Fibroblast of lung (primary cell): ENCODE data around the gene INO80E. TPM values are rescaled to one million over a fixed set of nuclear protein-coding genes. Genes with fewer than 3 reads are reported as not detected.

Experiments used
- DNase-seq, 2 donors: peaks; one replicate each; pipeline versions ENCODE4 v3.0.0 to v3.0.0-alpha.2; 2010; ENCODE audit warnings: low read depth in 2 of 2
- H2AFZ ChIP-seq: 2 replicates; pipeline ENCODE4 v1.5.1; 2012; ENCODE audit warnings: low read length, control low read depth, inconsistent platforms
- H3K27ac ChIP-seq: 2 replicates; pipeline ENCODE4 v1.5.1; 2011; ENCODE audit warnings: low read length, control low read depth; ENCODE audit not compliant: insufficient read depth
- H3K27me3 ChIP-seq: 2 replicates; pipeline ENCODE4 v1.5.1; 2011; ENCODE audit warnings: mild to moderate bottlenecking, low read length; ENCODE audit not compliant: control insufficient read depth, insufficient read depth
- H3K36me3 ChIP-seq: 2 replicates; pipeline ENCODE4 v1.5.1; 2011; ENCODE audit warnings: low read length; ENCODE audit not compliant: control insufficient read depth, insufficient read depth
- H3K4me1 ChIP-seq: 2 replicates; pipeline ENCODE4 v1.5.1; 2011; ENCODE audit warnings: low read length; ENCODE audit not compliant: control insufficient read depth, insufficient read depth; ENCODE audit errors: extremely low read depth
- H3K4me2 ChIP-seq: 2 replicates; pipeline ENCODE4 v1.5.1; 2011; ENCODE audit warnings: low read length, control low read depth; ENCODE audit not compliant: insufficient read depth; ENCODE audit errors: extremely low read depth
- H3K4me3 ChIP-seq, 4 experiments: fragments of 200-600 bp in 1 of 4; sonication (generic) in 1 of 4; replicated peaks in 1 of 4; 2 replicates each; pipeline ENCODE4 v1.5.1; 2011 to 2016; ENCODE audit warnings: low read length in 4 of 4, low read depth in 3 of 4, mild to moderate bottlenecking in 3 of 4, control low read depth in 2 of 4, inconsistent platforms in 1 of 4, mixed read lengths in 1 of 4; ENCODE audit not compliant: insufficient read depth in 1 of 4; ENCODE audit errors: control extremely low read depth in 1 of 4
- H3K79me2 ChIP-seq: 2 replicates; pipeline ENCODE4 v1.5.1; 2012; ENCODE audit warnings: mild to moderate bottlenecking, low read length, inconsistent platforms; ENCODE audit not compliant: control insufficient read depth, insufficient read depth
- H3K9ac ChIP-seq: 2 replicates; pipeline ENCODE4 v1.5.1; 2011; ENCODE audit warnings: mild to moderate bottlenecking, low read length, control low read depth; ENCODE audit not compliant: insufficient read depth
- H3K9me3 ChIP-seq: 2 replicates; pipeline ENCODE4 v1.5.1; 2012; ENCODE audit warnings: low read depth, low read length; ENCODE audit not compliant: control insufficient read depth, insufficient read depth
- H4K20me1 ChIP-seq: 2 replicates; pipeline ENCODE4 v1.5.1; 2011; ENCODE audit warnings: low read length; ENCODE audit not compliant: control insufficient read depth, insufficient read depth; ENCODE audit errors: extremely low read depth
- EZH2 ChIP-seq: IDR thresholded peaks from 2 replicates; pipeline ENCODE4 v1.5.1; 2012; ENCODE audit warnings: low read length, control low read depth, mild to moderate bottlenecking; ENCODE audit errors: missing control alignments
- polyA plus RNA-seq, 2 donors: library from polyadenylated mRNA; depleted of rRNA in 1 of 2; stranded (reverse) in 1 of 2; unstranded in 1 of 2; fragments of >200 nt; gene quantifications; 2 replicates each; pipeline ENCODE4 v1.2.1, GENCODE V29; 2011 to 2012; ENCODE audit warnings: missing spikeins in 1 of 2
- total RNA-seq: library from RNA; depleted of rRNA; stranded (reverse); fragments of >200 nt; gene quantifications from 2 replicates; pipeline ENCODE4 v1.2.1, GENCODE V29; 2014
- TF ChIP-seq, protein P1 (sequence below), 2 donors: IDR thresholded peaks in 1 of 2; conservative IDR thresholded peaks in 1 of 2; 1 replicate in 1 of 2; 2 replicates in 1 of 2; pipeline ENCODE4 v1.5.1; 2011 to 2012; ENCODE audit warnings: low read length in 2 of 2, control low read depth in 1 of 2, inconsistent platforms in 1 of 2, low read depth in 1 of 2, mild to moderate bottlenecking in 1 of 2

The INO80E gene
- total and polyA plus RNA-seq, 2 donors (not counting 1 experiment from before 2014, with no cell fraction given): 16.3 to 21.9 TPM

DNA sequence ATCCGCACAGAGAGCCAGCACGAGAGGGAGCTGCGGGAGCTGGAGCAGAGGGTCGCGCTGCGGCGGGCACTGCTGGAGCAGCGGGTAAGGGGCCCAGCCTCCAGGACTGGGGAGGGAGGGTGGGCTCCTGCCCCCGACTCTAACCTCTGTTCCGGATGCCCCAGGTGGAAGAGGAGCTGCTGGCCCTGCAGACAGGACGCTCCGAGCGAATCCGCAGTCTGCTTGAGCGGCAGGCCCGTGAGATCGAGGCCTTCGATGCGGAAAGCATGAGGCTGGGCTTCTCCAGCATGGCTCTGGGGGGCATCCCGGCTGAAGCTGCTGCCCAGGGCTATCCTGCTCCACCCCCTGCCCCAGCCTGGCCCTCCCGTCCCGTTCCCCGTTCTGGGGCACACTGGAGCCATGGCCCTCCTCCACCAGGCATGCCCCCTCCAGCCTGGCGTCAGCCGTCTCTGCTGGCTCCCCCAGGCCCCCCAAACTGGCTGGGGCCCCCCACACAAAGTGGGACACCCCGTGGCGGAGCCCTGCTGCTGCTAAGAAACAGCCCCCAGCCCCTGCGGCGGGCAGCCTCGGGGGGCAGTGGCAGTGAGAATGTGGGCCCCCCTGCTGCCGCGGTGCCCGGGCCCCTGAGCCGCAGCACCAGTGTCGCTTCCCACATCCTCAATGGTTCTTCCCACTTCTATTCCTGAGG lies 5.0 kb upstream of the INO80E start:
- Histone ChIP-seq H3K79me2 (no peaks in the 10 kb centered on the region), H3K4me3 (no peak overlapping the region), H3K4me2 (no peak overlapping the region), H4K20me1 (no peaks in the 10 kb centered on the region), H3K36me3 (peaks cover 29% of the 10 kb centered on the region), H3K4me1 (peaks cover 10% of the 10 kb centered on the region), H3K9me3 (no peaks in the 10 kb centered on the region), H3K27ac (no peak overlapping the region), H3K9ac (no peak overlapping the region), H2AFZ (no peak overlapping the region), H3K27me3 (no peaks in the 10 kb centered on the region)
- no peak for DNase-seq
- no peak for TF ChIP-seq EZH2
- TF ChIP-seq, protein P1, sequence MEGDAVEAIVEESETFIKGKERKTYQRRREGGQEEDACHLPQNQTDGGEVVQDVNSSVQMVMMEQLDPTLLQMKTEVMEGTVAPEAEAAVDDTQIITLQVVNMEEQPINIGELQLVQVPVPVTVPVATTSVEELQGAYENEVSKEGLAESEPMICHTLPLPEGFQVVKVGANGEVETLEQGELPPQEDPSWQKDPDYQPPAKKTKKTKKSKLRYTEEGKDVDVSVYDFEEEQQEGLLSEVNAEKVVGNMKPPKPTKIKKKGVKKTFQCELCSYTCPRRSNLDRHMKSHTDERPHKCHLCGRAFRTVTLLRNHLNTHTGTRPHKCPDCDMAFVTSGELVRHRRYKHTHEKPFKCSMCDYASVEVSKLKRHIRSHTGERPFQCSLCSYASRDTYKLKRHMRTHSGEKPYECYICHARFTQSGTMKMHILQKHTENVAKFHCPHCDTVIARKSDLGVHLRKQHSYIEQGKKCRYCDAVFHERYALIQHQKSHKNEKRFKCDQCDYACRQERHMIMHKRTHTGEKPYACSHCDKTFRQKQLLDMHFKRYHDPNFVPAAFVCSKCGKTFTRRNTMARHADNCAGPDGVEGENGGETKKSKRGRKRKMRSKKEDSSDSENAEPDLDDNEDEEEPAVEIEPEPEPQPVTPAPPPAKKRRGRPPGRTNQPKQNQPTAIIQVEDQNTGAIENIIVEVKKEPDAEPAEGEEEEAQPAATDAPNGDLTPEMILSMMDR (conservative IDR thresholded peaks at IDR 0.05 in 1 of 2, IDR thresholded peaks at IDR 0.05 in 1 of 2; ENCODE audit: low read depth in 1 of 2, low read length in 2 of 2): no peak

DNA sequence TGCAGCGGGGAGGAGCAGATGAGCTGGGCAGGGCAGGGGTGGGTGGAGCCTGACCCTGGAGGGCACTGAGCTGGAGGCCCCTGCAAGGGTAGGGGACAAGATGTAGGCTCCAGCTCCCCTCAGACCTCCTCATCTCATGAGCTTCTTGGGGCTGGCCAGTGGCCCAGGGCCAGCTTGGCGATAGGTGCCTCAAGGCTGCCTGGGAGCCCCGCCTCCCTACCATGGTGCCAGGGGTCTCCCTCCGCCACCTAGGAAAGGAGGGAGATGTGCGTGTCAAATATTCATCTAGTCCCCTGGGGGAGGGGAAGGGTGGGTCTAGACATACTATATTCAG lies 4.5 kb upstream of the INO80E start:
- TF ChIP-seq, protein P1 (conservative IDR thresholded peaks at IDR 0.05 in 1 of 2, IDR thresholded peaks at IDR 0.05 in 1 of 2; ENCODE audit: low read depth in 1 of 2, low read length in 2 of 2): no peak
- no peak for TF ChIP-seq EZH2
- H3K79me2 ChIP-seq: peaks cover 2% of the 10 kb centered on the region
- H3K4me1 ChIP-seq: peaks cover 10% of the 10 kb centered on the region
- H3K4me2 ChIP-seq: no peak overlapping the region
- no peak for DNase-seq
- peaks cover 24% of the 10 kb centered on the region for H3K36me3 ChIP-seq
- no peaks in the 10 kb centered on the region for H3K9me3 ChIP-seq
- no peaks in the 10 kb centered on the region for H4K20me1 ChIP-seq
- H2AFZ ChIP-seq: no peak overlapping the region
- H3K27ac ChIP-seq: no peak overlapping the region
- no peak overlapping the region for H3K4me3 ChIP-seq
- H3K9ac ChIP-seq: no peak overlapping the region
- no peaks in the 10 kb centered on the region for H3K27me3 ChIP-seq

DNA sequence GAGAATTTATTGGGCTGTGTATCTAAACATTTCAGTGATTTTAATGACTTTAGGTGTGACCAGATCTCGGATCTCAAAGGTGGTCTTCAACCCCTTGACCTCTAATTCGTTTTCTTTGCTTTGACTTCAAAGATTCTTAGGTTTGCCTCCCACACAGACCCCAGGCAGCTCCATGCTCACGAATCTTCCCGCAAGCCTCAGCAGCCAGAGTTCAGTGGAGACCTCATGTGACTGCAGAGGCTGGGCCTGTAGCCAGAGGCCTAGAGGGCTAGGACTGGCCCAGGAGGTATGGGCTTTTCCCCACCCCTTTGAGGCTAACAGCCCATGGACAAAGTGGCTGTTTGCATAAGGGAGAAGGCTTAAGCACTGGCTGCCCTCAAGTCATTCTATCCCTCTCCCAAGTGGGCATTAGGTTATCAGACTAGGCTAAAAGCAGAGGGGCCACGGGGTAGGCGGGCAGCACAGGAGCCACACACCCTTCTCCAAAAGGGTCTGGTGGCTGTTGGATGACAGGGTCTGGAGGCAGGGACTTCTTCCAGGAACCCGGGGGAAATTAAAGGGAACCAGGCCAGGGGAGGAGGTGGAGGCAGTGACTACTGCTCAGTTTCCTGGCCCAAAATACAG lies 3.6 kb upstream of the INO80E start:
- TF ChIP-seq, protein P1 (conservative IDR thresholded peaks at IDR 0.05 in 1 of 2, IDR thresholded peaks at IDR 0.05 in 1 of 2; ENCODE audit: low read depth in 1 of 2, low read length in 2 of 2): no peak
- no peak for TF ChIP-seq EZH2
- peak; percentile 11 to 63 for DNase-seq

More for the DNA sequence above, 3.6 kb upstream of the INO80E start:
- Histone ChIP-seq H2AFZ (no peak overlapping the region), H3K4me1 (peaks cover 14% of the 10 kb centered on the region), H3K27ac (no peak overlapping the region), H3K36me3 (peaks cover 16% of the 10 kb centered on the region), H4K20me1 (no peaks in the 10 kb centered on the region), H3K9ac (no peak overlapping the region), H3K4me3 (no peak overlapping the region), H3K79me2 (peaks cover 6% of the 10 kb centered on the region), H3K27me3 (no peaks in the 10 kb centered on the region), H3K4me2 (no peak overlapping the region), H3K9me3 (no peaks in the 10 kb centered on the region)
